COLO668 (cell line): ENCODE results near the gene LSAMP.

ENCODE experiments used
- DNase-seq: peaks from one replicate; lab custom pipeline; 2025; ENCODE audit not compliant: unreplicated experiment; lab: John Stamatoyannopoulos, UW

The LSAMP gene

DNA sequence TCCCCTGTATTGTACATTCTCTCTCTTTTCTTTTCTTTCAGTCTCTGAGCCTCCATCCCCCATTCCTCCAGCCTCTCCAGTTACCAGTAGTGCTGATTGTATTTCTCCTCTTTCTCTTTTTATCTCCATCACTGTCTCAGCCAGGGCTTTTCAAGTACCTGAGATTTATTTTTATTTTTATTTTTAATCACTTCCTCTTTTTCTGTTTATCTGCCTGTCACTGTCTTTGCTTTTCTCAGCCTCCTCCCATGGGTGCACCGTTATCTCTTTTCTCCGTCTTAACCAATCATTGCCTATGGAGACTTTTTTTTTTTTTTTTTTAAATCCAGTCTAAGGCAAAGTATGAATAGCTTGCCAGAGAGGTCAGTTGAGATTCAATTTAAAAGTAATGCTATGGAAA is 462.7 kb downstream of the LSAMP start:
- no peak for DNase-seq

DNA sequence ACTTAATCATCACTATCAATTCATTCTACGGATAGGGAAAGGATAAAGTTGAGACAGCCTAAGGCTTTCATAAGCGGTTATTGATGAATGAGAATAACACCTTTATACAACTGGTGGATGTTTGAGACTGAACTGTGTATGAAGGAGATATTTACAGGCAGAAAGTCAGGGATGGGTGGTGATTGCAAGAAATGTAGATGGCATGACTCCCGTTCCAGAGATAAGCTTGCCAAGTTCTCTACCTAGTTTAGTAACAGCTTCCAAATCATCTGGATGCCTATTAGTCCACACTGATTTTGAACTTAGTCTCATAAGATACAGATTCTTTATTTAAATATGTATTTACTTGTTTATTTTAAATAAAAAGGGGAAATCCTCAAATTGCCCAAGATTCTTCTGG is 463.2 kb downstream of the LSAMP start:
- no peak for DNase-seq

DNA sequence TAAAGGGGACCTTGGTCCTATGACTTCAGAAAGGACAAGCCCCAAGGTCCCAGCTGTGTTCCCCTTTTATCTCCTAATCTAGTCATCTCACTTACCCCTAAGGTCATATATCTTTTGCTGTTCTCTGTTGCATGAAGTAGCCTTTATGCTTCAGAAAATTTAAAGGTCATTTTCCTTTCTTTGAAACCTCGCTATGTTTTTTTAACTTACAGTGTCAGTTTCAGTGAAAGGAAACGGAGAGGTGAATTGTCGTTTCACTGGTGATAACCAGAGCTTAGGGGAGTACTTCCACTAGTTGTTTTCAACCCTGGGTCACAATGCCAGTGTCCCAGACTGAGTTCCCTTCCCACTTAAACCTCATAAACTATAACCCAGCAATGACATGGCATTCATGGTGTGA is 464.6 kb downstream of the LSAMP start:
- no peak for DNase-seq

DNA sequence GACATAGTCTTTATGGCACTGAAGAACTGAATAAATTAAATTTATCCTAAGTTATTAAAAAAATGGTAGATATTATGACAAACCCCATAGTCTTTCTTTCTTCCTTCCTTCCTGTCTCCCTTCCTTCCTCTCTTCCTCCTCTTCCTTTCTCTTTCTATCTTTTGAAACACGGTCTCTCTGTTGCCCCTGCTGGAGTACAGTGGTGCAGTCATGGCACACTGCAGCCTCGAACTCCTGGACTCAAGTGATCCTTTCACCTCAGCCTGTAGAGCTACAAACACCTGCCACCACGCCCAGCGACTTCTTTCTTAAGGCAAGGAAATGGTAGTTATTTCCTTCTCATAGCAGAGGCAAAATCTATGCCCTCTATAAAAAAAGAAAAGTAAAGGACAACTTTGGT is 467.4 kb downstream of the LSAMP start:
- no peak for DNase-seq

DNA sequence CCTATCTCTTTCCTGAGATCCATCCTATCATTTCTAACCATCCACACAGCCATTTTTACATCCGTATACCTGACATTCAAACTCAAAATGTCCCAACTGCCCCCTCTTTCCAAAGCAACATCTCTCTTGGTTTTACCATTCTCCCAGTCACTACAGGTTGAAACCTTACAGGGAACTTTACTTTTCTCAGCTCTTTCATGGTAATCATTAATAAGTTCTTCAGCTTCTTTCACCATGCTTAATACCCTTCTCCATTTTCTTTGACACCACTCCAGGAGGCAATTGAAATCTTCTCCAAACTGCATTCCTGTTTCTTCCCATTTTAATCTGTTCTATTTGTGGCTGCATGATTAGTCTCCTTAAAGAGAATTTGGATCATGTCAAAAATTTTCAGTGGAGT is 469.5 kb downstream of the LSAMP start:
- no peak for DNase-seq

DNA sequence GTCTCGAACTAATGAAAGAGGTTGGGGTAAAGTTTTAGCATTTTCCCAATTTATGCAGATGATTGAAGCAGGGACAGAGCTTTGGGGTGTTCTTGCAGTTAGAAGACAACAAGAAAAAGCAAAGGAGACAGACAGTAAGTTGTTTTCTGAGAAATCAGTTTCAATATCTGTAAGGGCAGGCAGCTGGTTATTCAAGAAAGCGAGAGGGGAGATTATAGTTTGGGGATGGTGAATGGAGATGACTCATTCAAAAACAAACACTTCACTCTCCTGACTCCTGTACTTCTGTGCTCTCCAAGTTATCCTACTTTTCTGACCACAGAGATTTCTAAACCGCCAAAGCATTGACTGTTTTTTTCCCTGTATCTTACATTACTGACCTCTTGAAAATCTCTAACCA is 469.9 kb downstream of the LSAMP start:
- no peak for DNase-seq

DNA sequence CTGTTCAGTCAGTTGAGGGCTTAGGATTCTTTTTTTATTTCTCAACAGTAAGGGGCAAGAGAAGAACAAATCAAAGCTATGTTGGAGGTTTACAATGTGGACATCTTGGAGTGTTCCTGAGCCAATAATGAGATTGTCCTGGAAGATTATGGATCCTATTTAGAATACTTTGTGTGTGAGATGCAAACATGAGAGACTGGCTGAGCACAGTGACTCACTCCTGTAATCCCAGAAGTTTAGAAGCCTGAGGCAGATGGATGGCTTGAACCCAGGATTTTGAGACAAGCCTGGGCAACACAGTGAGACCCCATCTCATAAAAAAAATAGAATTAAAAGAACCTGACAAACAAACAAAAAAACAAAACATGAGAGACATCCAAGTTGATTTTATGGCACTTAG is 470.3 kb downstream of the LSAMP start:
- no peak for DNase-seq

DNA sequence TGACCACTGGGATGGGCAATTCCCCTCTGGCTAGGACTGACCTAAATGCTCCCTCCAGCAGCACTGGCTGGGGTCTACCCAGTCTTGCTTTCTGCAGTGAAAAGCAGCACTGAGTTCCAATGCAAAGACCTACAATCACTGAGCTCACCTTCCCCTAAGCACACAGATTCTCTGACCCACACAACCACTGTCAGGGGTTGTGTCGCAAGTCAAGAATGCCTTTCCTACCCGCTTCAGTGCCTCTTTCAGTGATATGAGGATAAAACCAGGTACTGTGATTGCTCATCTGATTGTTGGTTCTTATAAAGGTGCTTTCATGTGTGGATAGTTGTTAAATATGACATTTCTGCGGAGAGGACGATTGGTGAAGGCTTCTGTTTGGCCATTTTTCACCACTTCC is 476.4 kb downstream of the LSAMP start:
- DNase-seq, result no peak

DNA sequence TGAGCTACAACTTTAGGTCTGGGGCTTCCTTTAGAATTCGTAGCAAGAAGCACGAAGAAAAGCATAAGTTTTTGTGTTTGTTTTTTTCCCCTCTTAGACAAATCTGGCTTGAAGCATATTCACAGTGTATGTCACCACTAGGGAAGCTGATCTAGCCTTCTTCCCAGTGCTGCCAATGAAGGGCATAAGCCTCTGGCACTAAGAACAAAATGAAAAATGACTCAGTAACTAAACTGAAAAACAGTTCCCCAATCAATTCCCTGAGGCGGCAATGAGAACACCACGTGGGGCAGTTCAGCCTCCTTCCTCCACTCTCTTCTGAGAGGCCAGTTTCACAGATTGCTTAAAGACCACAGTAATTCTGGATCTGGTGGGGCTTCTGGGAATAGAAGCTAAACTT is 483.9 kb downstream of the LSAMP start:
- DNase-seq, result no peak

DNA sequence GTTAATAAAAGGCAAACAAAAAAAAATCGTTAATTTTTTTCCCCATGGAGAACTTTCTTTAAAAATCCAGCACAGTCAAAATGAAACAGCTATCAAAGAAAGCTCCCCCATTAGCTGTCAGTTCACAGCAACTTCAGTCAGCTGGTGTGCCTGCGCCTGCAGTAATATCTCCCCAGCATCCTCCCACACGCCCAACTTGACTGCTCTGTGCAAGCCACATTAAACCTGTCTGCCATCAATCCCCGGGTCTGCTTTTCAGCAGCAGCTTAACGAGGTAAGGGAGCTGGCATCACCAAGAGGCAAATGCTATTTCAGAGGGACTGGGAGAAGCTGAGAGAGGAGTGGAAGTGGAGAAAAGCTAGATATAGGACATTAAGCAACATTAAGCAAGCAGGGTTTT is 484.5 kb downstream of the LSAMP start:
- no peak for DNase-seq

DNA sequence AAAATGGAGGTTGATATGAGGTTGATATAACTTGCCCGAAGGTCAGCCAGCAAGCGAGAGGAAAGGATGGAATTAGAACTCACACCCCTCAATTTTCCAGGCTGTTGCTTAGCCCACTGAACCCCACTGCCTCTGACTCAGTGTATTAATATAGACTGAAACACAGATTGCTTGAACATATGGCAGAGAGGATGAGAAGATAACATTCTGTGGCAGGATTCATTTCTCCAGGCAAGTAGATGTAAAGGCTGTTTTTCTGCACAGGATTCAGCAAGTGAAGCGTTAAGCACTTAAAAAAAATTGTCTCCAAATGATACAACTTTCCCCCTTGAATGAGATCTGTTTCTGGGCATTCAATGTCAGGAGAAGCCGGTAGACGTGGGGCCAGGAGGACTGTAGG is 486.8 kb downstream of the LSAMP start:
- no peak for DNase-seq

DNA sequence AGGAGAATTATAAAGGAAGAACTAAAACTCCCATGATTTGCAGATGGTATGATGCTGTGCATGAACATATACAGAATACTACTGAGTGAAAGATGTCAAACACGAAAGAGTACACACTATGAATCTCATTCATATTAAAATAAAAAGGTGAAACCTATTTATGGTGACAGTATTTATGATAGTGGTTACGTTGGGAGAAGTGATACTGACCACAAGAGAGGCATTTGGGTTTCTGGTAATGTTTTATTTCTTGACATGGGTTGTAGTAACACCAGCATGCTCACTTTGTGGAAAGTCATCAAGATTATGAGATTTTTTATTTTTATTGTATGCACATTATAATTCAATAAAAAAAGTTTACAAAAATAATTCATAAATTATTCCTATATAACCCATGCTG is 498.0 kb downstream of the LSAMP start:
- no peak for DNase-seq

DNA sequence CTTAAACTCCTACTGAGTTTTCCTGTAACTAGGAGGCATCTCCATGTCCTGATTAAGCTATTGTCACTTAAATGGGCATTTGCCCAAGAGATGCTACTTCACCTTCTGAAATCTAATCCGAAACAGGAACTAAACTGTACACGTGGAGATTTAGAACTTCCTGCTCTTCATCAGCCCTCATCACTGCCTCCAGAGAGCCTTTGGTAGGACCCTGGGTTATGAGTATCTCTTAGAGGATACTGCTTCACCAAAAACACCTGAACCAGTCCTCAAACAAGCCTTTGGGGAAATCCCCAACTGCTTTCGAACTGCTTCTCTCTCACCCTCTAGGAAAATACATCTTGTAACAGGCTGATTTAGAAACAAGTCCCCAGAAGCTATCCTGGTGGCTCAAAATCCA is 501.7 kb downstream of the LSAMP start:
- DNase-seq, result no peak

DNA sequence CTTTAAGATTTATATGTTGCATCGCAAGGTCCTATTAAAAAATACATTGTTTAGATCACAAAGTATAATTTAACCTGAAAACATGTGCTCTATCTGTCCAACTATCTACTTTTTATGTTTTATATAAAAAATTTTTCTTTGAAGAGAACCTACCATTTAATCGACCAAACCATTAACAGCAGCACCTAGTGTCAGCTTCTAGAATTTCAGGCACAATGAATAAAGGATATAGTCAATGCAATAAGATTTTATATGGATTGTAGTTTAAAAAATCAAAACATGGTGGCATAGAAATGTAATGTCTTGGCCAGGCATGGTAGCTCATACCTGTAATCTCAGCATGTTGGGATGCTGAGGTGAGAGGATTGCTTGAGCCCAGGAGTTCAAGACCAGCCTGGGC is 508.2 kb downstream of the LSAMP start:
- DNase-seq, result no peak

DNA sequence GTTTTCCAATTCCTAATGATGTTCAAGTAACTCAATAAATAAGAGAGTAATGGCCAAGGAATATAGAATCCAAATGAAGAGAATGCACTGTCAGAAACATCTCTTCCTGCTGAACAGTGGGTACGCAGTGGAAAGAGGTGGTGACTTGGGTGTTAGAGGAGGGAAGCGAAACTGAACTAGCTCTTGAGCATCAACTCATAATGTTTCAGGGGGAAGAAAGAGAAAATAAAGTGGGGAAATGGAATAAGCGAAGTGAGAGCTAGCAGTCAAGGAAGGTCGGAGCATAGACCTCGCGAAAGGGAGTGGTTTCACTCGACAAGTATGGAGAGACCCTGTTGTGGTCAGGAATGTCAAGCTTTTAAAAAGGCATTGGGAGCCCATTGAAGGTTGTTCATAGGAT is 512.5 kb downstream of the LSAMP start:
- DNase-seq, result no peak

DNA sequence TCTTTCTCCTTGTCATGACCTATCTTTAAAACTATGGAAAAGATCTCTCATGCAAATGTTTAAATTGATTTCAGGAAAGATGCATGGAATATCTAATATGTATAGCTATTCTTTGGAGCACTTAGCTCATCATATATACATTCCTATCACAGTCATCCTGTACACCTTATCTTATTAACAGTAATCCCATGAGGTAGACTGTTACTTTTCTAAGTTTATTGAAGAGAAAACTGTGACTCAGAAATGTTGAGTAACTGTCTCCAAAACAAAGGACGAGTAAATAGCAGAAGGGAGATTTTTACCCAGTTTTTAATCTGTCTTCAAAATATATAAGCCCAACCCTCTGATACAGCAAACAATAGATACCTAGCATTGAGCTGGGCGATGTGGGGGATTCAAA is 513.7 kb downstream of the LSAMP start:
- DNase-seq, result no peak

DNA sequence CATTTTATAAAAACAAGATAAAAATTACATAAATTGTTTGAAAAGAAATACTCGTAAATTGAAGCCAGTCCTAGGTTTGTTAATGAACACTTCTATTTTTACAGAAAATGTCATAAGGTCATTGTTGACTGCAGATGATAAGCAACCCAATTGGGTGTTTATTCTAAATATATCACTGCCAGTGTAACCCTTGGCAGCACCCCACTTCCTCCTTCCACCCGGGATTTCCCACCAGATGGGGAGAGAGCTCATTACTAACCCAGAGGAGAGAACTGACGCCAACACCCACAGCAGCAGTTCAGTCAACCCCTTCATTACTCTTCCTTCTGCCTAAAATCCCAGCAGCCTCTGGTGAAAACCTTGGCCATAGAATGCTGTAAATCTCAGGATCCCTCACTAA is 514.4 kb downstream of the LSAMP start:
- DNase-seq, result no peak

DNA sequence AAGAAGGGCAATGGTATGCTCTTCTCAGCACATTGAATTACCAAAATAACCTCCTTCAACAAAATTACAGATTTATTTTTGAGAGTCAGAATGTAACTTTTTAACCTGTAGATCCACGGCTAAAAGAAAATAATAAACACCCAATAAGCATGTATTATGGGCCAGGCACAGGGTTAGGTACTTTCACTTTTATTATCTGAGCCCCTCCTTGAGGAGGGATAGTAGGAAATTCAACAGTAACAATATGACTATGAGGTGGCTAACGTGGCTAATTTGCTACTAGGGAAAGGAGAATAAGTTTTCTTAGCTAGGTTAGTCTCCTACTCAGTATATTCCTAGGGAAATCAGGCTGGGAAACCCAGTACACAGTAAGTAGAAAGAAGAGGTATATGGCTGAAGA is 515.1 kb downstream of the LSAMP start:
- DNase-seq, result no peak

DNA sequence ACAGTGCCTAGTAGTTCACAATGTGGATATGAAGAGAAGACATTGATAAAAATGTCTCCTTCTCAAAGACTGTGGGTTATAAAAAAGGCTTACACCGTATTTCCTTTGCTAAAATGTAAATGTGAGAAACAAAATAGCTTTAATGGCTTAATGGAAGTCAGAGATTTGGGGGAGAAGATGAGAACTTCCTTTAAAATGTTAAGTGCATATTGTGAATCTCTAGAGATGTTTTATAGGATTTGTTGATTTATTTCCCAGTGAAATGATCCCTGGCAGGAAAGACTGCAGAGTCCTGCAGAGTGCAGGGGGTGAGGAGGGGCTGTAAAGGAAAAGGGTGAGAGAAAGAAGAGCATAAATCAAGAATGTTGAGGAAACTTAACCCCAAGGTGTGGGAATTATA is 516.9 kb downstream of the LSAMP start:
- DNase-seq, result no peak

DNA sequence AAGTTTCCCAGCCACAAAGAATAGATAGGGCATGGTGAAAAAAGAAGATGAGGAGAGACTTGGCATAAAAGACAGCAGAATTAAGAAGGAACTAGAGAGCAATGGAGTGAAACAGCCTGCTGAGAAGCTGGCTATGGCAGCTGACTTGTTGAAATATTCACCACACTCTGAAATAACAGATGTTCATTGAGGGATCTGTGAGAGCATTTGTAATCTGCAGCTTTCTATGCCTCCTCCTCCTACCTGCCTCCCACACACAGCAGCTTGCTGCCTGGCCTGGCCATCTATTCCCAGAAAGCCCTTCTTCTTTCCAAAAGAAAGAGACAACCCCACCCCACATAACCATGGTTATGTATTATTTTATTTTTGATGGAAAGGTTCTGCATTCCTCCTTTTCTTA is 518.1 kb downstream of the LSAMP start:
- no peak for DNase-seq

DNA sequence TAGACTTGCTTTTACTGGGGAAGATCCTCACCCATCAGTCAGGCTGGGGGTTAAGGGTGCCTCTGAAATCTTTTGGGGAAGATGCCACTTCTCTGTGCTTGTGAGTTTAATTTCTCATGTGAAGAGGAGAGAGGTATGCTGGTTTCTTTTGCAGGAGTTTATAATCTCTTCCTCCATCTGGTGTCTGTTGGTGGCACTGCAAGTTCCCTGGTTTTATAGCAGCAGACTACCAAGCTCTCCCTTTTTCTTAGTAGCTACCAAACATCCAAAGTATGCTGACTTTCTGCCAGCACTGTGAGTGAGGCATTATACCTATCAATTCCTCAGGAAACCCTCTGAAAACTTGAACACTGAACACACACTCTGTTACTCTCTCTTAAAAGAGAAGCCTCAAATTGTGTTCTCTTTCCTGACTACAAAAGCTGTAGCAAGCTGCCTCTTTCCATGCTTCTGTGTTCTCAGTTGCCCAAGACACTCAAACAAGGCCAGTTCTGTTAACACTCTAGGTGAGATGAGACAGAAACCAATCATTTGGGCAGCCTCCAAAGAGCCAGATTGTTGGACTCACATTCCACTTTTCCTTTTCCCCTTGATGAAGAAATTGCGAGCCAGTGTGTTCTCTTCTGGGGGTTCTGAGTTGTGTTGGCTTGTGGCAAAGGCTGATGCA is 522.5 kb downstream of the LSAMP start:
- DNase-seq, result no peak

DNA sequence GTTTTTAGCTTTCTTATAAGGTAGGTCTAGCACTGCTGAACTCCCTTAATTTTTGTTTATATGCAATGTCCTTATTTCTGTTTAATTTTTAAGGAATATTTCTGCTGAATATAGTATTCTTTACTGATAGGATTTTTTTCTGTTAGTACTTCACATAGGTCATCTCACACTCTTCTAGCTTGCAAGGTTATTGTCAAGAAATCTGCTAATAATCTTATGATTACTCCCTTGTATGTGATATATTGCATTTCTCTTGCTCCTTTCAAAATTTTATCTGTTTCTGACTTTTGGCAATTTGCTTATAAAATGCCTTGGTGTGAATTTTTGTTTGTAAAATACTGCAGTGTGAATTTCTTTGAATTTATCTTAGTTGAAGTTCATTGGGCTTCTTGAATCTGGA is 523.6 kb downstream of the LSAMP start:
- DNase-seq, result no peak

DNA sequence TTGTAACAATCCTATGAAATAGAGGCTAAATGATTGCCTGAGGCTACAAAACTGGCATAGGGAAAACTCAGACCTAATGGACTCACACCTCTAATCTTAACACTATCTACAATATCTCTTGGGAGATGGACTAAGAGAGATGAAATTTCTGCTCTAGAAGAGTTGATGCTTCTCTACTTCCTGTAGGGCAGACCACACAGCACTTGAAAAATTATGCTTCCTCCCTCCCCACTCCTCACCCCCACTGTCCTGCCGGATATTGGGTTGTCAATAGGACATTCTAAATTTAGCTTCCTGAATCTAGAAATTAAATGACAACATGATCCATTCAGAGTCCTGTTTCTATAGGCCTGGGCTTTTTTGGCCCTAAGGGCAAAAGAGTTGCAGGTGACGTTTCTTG is 526.4 kb downstream of the LSAMP start:
- no peak for DNase-seq

DNA sequence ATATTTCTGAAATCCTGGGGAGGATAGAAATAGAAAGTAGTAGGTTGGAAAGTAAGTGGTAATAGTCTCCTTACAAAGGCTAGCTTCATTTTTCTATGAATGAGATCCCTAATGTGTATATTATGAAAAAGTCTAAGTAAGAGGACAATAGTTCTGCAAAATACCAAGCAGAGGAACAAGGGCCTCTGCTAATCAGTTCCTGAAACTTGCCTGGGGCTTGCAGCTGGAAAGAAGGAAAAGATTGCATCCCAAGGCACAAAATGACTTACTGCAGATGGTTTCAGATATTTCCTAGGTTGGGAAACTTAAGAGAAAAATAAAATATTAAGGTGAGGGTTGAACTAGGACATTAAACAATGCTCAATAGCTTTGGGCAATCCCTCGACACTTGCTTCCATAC is 528.4 kb downstream of the LSAMP start:
- no peak for DNase-seq
